Upper lobe of left lung (tissue), 6 donors: Measurements from ENCODE around the gene SLC22A24. TPM values are rescaled to one million over a fixed set of nuclear protein-coding genes. Genes with fewer than 3 reads are reported as not detected.

Source experiments
- ATAC-seq, 2 donors: fragments of 200-7000 bp; cut with Tn5 transposase; one replicate each; pipeline ENCODE4 v1.9.1; 2022; ENCODE audit warnings: mild to moderate bottlenecking in 2 of 2, moderate library complexity in 2 of 2; ENCODE audit not compliant: low FRiP score in 2 of 2
- DNase-seq, 2 donors: peaks; one replicate each; pipeline ENCODE4 v3.0.0-alpha.2; 2019 to 2020
- H3K27ac ChIP-seq, 4 donors: fragments of 200-600 bp; sonication (generic); one replicate each; pipeline ENCODE4 v1.5.1; 2016 to 2019
- H3K27me3 ChIP-seq, 4 donors: fragments of 200-600 bp; sonication (generic); one replicate each; pipeline ENCODE4 v1.5.1; 2017 to 2019
- H3K36me3 ChIP-seq, 4 donors: fragments of 200-600 bp; sonication (generic); one replicate each; pipeline ENCODE4 v1.5.1; 2016 to 2019
- H3K4me1 ChIP-seq, 4 donors: fragments of 200-600 bp; sonication (generic); one replicate each; pipeline ENCODE4 v1.5.1; 2018 to 2019
- H3K4me3 ChIP-seq, 4 donors: fragments of 200-600 bp; sonication (generic); one replicate each; pipeline ENCODE4 v1.5.1; 2017 to 2019; ENCODE audit warnings: mild to moderate bottlenecking in 2 of 4, moderate library complexity in 1 of 4
- H3K9me3 ChIP-seq, 4 donors: fragments of 200-600 bp; sonication (generic); one replicate each; pipeline ENCODE4 v1.5.1; 2018 to 2019
- CTCF ChIP-seq, 6 experiments: fragments of 450-650 bp in 4 of 6; fragments of 200-600 bp in 2 of 6; sonication (generic) in 2 of 6; IDR thresholded peaks; one replicate each; pipeline ENCODE4 v1.5.1; 2016 to 2019; ENCODE audit warnings: antibody characterized with exemption in 6 of 6
- EP300 ChIP-seq, 4 donors: sonication (generic); formaldehyde crosslinking; IDR thresholded peaks; one replicate each; pipeline ENCODE4 v1.5.1; 2017; ENCODE audit warnings: antibody characterized with exemption in 4 of 4, control low read depth in 2 of 4
- POLR2A ChIP-seq, 4 donors: fragments of 450-650 bp; IDR thresholded peaks; one replicate each; pipeline ENCODE4 v1.5.1; 2016 to 2017; ENCODE audit warnings: antibody characterized with exemption in 4 of 4, mild to moderate bottlenecking in 2 of 4
- POLR2AphosphoS5 ChIP-seq, 2 donors: sonication (generic); formaldehyde crosslinking; IDR thresholded peaks; one replicate each; pipeline ENCODE4 v1.5.1; 2017; ENCODE audit warnings: antibody characterized with exemption in 2 of 2
- WGBS, 2 donors: methylation state at CpG; one replicate each; pipeline ENCODE4 v1.1.5; 2017 to 2018; 5-methylcytosine and 5-hydroxymethylcytosine counted together
- total RNA-seq, 6 donors: library from RNA; depleted of rRNA in 4 of 6; stranded (reverse); fragments of >200 nt in 4 of 6; gene quantifications; one replicate each; pipeline versions ENCODE4 v1.1.0 to v1.2.1, GENCODE V29; 2016 to 2021
- donor health status: DM: no; HTN: no; CAD: no; lungs with moderate emphysema.
- donor health status: DM: no; HTN: yes; CAD: no; lungs with severe emphysema.

SLC22A24 gene
- total RNA-seq, 6 donors from 2014 or later: not detected

GRCh38 chr11:63155794-63156193 lies 11.8 kb upstream of the SLC22A24 start:
- ATAC-seq (no peak), DNase-seq (no peak)
- TF ChIP-seq EP300 (IDR thresholded peaks at IDR 0.05) (no peak), POLR2AphosphoS5 (IDR thresholded peaks at IDR 0.05) (no peak), CTCF (IDR thresholded peaks at IDR 0.05) (no peak), POLR2A (IDR thresholded peaks at IDR 0.05) (no peak)
- 89 to 93% methylated on average over 1 of the region's 1 CpG for WGBS, 2 donors
- Histone ChIP-seq H3K9me3 (peaks cover 0 to 7% (median 0%) of the 10 kb centered on the region in 4 donors), H3K36me3 (no peaks in the 10 kb centered on the region), H3K4me3 (no peak overlapping the region), H3K27ac (no peak overlapping the region), H3K4me1 (no peaks in the 10 kb centered on the region), H3K27me3 (no peaks in the 10 kb centered on the region)

DNA sequence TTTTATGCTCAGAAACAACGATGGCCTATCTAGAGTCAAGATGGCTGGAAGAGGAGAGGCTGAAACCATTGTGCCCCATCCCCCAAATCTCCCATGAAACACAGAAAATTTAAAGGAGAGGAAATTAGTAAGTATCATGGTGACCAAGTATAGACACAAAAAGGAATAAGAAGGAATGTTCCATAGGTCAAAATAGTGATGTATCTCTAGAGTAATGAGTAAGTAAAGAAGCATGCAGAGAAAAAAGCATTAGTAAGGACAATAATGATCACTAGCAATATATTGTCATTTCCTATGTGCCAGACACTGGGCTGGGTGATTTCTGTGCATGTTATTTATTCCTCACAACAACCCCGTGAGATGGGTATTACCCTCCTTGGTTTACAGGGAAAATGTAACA lies 2.6 kb upstream of the SLC22A24 start:
- WGBS, 2 donors: 81 to 89% methylated on average over 2 of the region's 2 CpGs
- Histone ChIP-seq H3K4me1 (peaks cover 0 to 8% (median 3%) of the 10 kb centered on the region in 4 donors), H3K36me3 (no peaks in the 10 kb centered on the region), H3K27ac (no peak overlapping the region), H3K4me3 (no peak overlapping the region), H3K27me3 (no peaks in the 10 kb centered on the region), H3K9me3 (no peaks in the 10 kb centered on the region)
- ATAC-seq (no peak), DNase-seq (no peak)
- TF ChIP-seq POLR2AphosphoS5 (IDR thresholded peaks at IDR 0.05): no peak
- no peak for TF ChIP-seq EP300 (IDR thresholded peaks at IDR 0.05)
- TF ChIP-seq POLR2A (IDR thresholded peaks at IDR 0.05): no peak
- TF ChIP-seq CTCF (IDR thresholded peaks at IDR 0.05): no peak

- DNase-seq: no peak
- H3K36me3 ChIP-seq: no peaks in the 10 kb centered on the region
- H3K27ac ChIP-seq: no peak overlapping the region
- no peak for ATAC-seq
- H3K4me1 ChIP-seq: peaks cover 0 to 8% (median 3%) of the 10 kb centered on the region in 4 donors
- no peak for TF ChIP-seq POLR2AphosphoS5 (IDR thresholded peaks at IDR 0.05)
- TF ChIP-seq POLR2A (IDR thresholded peaks at IDR 0.05): no peak
- TF ChIP-seq EP300 (IDR thresholded peaks at IDR 0.05): no peak
- TF ChIP-seq CTCF (IDR thresholded peaks at IDR 0.05): no peak
- H3K27me3 ChIP-seq: no peaks in the 10 kb centered on the region
- 50 to 56% methylated on average over 3 of the region's 3 CpGs for WGBS, 2 donors
- no peak overlapping the region for H3K4me3 ChIP-seq
- no peaks in the 10 kb centered on the region for H3K9me3 ChIP-seq
Observed at GRCh38 chr11:63142459-63142858, 1.6 kb downstream of the SLC22A24 start.

DNA sequence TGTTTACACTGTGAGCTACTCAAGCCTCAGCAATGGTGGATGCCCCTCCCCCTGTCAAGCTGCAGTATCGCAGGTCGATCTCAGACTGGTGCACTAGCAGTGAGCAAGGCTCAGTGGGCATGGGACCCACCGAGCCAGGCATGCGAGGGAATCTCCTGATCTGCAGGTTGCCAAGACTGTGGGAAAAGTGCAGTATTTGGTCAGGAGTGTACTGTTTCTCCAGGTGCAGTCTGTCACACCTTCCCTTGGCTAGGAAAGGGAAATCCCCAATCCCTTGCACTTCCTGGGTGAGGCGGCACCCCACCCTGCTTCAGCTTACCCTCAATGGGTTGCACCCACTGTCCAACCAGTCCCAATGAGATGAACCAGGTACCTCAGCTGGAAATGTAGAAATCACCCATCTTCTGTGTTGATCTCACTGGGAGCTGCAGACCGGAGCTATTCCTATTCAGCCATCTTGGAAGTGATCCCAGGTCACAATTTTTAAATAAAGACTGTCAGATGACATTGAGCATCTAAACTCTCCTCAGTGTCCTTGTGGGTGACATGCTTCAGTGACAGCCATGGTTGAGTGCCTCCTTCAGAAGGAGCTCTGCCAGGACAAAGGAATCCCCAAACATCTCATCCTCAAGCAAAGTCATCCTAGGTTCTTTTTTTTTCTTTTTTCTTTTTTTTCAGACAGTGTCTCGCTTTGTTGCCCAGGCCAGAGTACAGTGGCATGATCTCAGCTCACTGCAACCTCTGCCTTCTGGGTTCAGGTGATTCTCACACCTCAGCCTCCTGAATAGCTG lies 10.8 kb downstream of the SLC22A24 start:
- Histone ChIP-seq H3K36me3 (no peaks in the 10 kb centered on the region), H3K4me3 (no peak overlapping the region), H3K27ac (no peak overlapping the region), H3K9me3 (no peaks in the 10 kb centered on the region), H3K4me1 (no peaks in the 10 kb centered on the region), H3K27me3 (no peaks in the 10 kb centered on the region)
- no peak for TF ChIP-seq CTCF (IDR thresholded peaks at IDR 0.05)
- no peak for TF ChIP-seq EP300 (IDR thresholded peaks at IDR 0.05)
- no peak for TF ChIP-seq POLR2AphosphoS5 (IDR thresholded peaks at IDR 0.05)
- no peak for TF ChIP-seq POLR2A (IDR thresholded peaks at IDR 0.05)
- DNase-seq (no peak), ATAC-seq (no peak)
- 63 to 65% methylated on average over 5 to 7 of the region's 7 CpGs for WGBS, 2 donors

DNA sequence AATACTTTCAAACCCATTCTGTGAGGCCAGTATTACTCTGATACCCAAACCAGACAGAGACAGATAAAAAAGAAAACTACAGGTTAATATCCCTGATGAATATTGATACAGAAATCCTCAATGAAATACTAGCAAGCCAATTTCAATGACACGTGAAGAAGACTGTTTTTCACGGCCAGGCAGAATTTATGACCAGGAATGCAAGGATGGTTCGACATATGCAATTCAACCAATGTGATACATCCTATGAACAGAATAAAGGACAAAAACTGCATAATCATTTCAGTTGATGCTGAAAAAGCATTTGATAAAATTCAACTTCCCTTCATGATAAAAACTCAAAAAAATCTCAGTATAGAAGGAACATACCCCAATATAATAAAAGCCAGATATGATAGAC lies 44.5 kb downstream of the SLC22A24 start:
- Histone ChIP-seq H3K36me3 (no peaks in the 10 kb centered on the region), H3K27ac (no peak overlapping the region), H3K9me3 (peaks cover 7 to 20% (median 17%) of the 10 kb centered on the region in 4 donors), H3K27me3 (no peaks in the 10 kb centered on the region), H3K4me1 (no peaks in the 10 kb centered on the region), H3K4me3 (no peak overlapping the region)
- ATAC-seq: no peak
- DNase-seq: no peak
- WGBS, 2 donors: 69 to 81% methylated on average over 3 of the region's 3 CpGs
- no peak for TF ChIP-seq POLR2A (IDR thresholded peaks at IDR 0.05)
- no peak for TF ChIP-seq EP300 (IDR thresholded peaks at IDR 0.05)
- TF ChIP-seq CTCF (IDR thresholded peaks at IDR 0.05): no peak
- TF ChIP-seq POLR2AphosphoS5 (IDR thresholded peaks at IDR 0.05): no peak
